HL-60/S4 treated with retinoic acid at 250 ng/mL for 4 days and 3 days (cell line): ENCODE results near the gene DMAC2.
"Not testable (repeated sequence)": the region's sequence is repeated elsewhere in the genome, so short reads cannot be mapped to it uniquely, and the experiment has no call there.

Source experiments
- in situ Hi-C: fragments of 300-500 bp; cut with MboI; formaldehyde crosslinking; loops from 2 replicates; pipeline ENCODE4 v1.7.0; 2022; ENCODE audit warnings: low sequenced_read_pairs

Gene DMAC2

DNA sequence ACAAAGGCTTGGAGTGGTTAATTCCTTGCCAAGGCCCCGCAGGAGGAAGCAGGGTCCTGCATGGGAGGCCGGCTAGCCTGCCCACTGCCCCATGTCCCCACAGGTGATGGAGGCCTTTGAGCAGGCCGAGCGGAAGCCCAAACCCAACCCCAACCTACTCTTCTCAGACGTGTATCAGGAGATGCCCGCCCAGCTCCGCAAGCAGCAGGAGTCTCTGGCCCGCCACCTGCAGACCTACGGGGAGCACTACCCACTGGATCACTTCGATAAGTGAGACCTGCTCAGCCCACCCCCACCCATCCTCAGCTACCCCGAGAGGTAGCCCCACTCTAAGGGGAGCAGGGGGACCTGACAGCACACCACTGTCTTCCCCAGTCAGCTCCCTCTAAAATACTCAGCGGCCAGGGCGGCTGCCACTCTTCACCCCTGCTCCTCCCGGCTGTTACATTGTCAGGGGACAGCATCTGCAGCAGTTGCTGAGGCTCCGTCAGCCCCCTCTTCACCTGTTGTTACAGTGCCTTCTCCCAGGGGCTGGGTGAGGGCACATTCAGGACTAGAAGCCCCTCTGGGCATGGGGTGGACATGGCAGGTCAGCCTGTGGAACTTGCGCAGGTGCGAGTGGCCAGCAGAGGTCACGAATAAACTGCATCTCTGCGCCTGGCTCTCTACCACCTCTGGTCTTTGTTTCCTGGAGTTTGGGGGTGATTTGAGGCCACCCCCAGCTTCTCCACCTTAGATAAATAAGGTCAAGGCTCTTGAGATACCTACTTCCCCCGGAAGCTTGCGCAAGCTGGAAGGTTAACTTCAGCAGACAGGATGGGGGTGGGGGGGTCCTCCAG lies 15.2 kb downstream of the DMAC2 start:
- in situ Hi-C loops: no loop called here

DNA sequence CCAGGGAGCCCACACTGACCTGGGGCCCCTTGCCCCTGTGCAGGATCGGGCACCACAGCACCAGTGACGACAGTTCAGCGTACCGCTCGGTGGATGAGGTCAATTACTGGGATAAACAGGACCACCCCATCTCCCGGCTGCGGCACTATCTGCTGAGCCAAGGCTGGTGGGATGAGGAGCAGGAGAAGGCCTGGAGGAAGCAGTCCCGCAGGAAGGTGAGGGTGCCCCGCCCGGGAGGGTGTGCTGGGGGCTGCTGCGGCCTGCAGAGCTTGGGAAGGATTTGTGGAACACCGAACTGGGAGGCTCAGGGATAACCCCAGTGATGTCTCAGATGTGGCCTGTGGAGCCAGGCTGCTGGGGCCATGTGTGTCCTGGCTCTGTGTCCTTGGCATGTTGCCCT lies 16.8 kb downstream of the DMAC2 start:
- in situ Hi-C loops: no loop called here

DNA sequence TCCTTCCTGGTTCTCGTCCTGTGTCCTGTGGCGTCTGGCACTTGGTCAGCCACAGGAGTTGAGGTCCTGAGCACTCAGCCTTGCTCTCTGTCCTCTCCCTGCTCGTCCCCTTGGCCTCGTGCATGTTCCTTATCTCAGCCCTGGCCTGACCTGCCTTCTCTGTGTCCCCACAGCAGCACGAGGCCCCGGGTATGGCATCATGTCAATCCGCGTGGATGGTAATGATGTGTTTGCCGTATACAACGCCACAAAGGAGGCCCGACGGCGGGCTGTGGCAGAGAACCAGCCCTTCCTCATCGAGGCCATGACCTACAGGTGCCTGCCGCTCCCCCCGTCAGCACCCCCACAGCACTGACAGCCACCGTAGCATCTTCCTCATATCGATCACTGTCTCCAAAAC lies 17.3 kb downstream of the DMAC2 start:
- in situ Hi-C loops: no loop called here

DNA sequence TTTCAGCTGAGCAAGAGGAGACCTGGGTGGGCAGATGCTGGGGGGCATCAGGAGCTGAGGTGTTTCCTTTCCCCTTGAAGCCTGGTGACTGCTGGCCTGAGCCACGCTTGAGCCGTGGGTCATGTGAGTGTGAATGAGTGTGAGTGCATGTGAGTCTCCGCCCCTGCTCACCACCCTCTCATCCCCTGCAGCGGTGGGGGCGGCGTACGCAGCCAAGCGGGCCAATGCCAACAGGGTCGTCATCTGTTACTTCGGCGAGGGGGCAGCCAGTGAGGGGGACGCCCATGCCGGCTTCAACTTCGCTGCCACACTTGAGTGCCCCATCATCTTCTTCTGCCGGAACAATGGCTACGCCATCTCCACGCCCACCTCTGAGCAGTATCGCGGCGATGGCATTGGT lies 17.7 kb downstream of the DMAC2 start:
- in situ Hi-C loops: no loop called here

DNA sequence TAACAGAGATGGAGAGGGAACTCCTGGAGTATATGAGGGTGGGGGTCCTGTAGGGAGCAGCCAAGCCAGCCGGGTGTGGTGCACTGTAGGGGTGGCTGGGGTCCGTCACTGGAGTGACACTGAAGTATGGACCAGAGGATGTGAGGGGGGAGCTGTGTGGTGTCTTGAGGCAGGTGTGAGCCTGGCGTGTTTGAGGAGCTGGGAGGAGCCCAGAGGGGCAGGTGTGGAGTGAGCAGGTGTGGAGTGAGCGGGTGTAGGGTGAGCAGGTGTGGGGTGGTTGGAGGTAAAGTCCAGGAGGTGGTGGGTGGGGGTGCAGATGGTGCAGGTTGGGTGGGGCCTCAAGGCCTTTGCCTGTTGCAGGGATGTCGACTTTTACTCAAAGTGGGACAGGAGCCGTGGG lies 18.4 kb downstream of the DMAC2 start:
- in situ Hi-C loops: no loop called here

DNA sequence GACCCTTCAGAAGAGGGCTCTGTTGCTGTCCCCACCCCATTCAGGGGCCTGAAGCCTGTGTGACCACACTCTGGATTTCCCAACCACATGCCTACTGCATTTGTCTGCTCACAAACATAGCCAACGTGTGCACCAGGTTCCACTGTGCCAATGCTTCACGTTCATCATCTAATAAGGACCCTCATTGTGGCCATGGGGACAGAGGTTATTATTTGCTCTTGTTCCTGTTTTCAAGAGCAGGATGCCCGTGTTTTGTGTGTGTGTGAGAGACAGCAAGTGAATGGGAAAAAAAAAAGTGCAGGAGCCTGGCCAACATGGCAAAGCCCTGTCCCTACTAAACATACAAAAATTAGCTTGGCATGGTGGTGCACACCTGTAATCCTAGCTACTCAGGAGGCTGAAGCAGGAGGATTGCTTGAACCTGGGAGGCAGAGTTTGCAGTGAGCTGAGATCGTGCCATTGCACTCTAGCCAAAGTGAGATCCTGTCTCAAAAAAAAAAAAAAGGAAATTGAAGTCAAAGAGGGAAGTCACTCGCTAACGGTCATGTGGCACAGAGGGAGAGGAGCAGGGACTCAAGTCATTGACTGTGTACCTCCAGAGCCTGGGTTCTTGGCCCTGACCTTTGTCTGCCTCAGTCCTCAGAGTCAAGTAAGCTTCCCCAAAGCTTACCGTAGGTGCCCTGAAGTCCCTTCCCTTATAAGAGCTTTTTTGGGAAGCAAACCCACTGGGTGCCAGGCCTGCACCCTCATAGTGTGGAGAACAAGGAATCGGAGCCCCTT lies 19.4 kb downstream of the DMAC2 start:
- in situ Hi-C loops: no loop called here

DNA sequence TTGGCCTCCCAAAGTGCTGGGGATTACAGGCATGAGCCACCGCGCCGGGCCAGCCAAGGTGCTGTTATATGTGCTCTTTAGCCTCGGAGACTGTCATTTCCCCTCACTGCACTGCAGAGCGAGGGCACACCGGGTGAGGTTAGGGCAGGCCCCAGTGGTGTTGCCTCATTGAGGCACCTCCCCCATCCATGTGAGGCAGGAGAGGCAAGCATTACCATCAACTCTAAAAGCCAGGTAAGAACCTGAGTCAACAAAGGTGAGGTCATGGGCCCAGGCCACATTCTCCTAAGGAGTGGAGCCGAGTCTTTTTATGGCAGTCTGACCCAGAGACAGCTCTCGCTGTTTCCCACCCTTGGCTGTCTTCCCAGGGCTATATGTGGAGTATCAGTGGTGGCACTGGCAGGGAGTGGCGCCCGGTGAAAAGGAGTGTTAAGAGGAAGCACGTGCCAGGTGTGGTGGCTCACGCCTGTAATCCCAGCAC lies 23.5 kb downstream of the DMAC2 start:
- in situ Hi-C loops: no loop called here

DNA sequence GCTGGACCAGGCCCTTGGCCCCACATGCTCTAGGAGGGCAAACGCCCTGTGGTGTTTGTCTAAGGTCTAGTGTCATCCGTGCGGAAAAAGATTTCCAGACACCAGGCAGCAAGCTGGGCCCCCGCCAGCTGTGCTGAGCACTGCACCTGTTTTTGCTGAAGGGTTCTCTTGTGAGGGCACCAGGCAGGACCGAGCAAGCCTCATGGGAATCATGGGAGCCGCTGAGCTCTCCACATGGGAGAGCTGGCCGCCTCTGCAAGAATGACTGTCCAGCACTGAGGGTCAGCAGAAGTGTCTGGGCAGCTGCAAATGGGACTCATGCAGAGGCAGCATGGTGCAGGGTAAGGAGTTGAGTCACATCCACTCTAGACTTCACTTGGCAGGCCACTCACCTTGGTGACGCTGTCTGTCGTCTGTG lies 24.5 kb downstream of the DMAC2 start:
- in situ Hi-C loops: no loop called here

DNA sequence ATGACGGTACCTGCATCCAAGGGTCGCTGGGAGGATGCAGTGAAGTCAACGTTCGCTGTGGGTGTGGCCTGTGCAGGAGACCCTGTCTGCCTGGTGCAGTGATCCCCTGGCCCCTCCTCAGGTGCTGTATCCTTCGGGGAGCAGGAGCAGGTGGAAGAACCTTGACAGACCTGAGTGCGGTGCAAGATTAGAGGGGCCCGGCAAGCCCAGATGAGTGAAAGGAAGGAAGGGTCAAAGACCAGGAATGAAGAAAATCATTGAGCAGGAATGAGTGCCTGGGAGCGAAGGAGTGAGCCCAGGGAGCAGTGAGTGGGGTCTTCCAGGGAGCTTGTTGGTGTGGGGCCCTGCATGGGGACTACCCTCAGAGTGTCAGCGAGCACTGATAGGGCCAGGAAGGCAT lies 25.3 kb downstream of the DMAC2 start:
- in situ Hi-C loops: no loop called here

DNA sequence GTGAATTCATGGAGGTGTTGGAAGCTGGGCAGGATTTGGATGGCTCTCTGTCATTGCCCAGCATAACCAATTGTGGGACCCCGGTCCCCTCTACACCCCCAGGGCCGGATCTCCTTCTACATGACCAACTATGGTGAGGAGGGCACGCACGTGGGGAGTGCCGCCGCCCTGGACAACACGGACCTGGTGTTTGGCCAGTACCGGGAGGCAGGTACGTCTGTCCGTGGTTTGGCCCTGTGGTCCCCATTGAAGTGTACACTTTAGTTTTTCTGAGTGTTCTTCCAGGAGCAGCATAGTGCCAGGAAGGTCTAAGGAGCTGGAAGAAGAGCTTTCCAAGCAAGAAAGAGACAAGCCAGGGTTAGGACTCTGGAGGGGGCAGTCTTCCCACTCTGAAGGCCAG lies 25.8 kb downstream of the DMAC2 start:
- in situ Hi-C loops: no loop called here

DNA sequence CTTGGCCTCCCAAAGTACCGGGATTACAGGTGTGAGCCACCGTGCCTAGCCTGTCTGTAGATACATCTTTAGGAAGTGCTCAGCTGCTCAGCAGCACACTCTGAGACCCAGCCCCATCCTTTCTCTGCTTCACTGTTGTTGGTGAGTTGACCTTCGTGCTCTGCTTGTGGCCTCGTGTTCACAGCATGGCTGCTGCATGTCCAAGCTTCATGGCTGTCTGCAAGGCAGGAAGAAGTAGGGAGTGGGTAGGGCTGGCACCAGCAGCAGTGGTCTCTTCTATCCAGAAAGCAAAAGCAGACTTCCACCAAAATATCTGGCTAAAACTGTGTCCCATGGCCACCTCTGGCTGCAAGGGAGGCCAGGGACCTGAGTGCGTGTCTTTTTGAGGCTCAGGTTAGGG lies 26.8 kb downstream of the DMAC2 start:
- in situ Hi-C loops: no loop called here

DNA sequence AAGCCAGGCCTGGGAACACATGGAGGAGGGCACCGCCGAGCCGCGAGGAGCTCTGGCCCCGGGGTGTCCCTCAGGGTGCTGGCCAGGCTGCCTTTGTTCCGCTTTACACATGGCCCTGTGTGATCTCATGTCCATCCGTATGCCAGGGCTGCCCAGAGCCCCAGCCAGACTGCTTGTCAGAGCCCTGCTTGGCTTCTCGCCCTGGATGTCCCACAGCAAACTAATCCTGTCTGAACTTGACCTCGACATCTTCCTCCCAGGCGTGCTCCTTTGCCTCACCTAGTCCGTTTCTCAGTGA lies 27.8 kb downstream of the DMAC2 start:
- in situ Hi-C loops: no loop called here

DNA sequence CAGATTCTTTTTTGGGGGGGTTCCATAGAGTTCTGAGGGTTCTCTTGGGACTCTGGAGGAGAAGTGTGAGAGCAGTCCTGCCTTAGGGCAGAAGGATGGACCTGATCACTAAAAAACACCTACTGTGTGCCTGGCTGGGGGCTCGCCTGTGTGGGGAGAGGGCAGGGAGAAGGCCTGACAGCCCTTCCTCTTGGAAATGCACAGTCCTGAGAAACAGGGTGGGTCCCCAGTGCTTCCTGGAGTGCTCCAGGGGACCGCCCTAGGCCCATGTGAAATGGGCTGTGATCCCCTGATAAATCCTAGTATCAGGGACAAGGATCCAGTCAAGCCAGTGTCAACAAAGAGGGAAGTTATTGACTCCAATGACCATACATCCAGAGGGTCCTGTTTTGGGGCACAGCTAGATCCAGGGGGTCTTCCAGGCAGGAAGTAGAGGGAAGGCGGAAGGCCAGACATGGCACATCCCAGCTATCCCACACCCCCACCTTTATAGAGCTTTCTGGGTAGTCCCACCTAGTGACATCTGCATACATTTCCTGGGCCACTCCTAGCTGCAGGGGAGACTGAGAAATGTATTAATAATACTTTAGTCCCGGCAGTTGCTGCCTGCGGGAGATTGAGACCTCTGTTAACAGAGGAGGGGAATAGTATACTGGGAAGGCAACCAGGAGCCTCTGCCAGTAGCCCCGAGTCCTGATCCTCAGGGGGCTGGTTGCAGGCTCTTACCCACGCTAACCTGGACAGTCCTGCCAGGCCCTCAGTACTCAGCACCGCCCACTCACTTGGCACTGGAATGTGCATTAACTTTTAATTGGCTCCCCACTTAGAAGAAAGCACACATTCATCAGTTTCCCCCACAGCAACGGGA lies 28.4 kb downstream of the DMAC2 start:
- in situ Hi-C loops: no loop called here

DNA sequence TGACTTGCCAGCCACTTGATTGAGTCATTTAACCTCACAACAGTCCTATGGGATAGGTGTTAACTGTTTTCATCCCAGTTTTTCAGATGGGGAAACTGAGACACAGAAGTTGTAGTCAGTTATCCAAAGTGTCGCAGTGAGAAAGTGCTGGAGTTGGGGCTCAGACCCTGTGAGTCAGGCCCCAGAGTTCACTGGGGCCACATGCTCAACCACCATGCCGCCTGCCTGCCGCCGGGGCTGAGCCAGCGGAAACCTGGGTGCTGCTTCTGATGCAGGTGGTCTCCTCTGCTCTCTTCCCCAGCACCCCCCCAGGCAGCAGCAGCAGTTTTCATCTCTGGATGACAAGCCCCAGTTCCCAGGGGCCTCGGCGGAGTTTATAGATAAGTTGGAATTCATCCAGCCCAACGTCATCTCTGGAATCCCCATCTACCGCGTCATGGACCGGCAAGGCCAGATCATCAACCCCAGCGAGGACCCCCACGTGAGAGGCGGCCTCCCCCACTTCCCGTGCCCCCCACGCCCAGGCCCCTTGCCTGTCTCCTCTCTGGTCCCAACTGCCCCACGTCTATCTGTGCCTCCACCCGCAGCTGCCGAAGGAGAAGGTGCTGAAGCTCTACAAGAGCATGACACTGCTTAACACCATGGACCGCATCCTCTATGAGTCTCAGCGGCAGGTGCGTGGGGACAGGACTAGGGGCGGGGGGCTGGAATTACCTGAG lies 29.2 kb downstream of the DMAC2 start:
- in situ Hi-C loops: no loop called here

DNA sequence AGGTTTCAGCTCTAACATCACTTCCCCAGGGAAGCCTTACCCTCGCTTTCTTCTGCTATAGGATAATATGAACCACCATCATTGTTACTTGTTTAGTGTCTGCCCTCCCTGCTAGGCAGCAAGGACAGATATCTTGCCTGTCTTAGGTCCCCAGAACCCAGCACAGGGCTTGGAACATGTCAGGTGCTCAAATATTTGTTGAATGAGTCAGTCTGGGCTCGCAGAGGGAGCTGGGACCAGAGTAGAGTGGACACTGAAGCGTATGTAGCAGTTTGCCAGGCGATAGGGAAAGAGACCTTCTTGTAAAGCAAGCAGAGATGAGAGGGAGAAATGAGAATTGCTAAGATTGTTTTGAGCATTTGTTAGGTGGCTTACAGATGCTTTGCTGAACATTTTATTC lies 30.4 kb downstream of the DMAC2 start:
- in situ Hi-C loops: no loop called here

DNA sequence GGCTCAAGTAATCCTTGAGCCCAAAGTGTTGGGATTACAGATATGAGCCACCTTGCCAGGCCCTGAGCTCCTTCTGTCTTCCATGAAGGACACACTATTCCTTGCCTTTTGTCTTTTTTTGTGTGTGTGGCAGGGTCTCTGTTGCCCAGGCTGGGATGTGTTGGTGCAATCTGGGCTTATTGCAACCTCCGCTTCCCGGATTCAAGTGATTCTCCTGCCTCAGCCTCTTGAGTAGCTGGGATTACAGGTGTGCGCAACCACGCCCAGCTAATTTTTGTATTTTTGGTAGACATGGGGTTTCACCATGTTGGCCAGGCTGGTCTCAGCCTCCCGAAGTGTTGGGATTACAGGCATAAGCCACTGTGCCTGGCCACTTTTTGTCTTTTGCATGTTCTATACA lies 30.9 kb downstream of the DMAC2 start:
- in situ Hi-C loops: not testable (repeated sequence)

DNA sequence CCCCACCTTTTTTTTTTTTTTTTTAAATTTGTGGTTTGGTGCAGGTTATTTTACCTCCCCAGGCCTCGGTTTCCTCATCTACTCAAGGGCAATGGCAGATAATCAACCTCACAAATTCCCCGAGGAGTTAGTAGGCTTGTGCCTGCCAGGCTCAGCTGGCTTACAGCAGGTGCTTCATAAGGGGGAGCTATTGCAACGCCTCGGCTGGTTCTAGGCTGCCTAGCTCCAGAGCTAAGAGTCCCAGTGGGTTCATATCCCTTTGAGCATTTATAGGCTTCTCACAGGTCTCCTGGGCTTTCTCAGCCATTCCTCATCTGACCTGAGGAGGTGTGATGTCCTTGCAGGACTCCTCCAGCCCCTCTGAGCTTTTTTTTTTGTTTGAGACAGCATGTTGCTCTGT lies 31.5 kb downstream of the DMAC2 start:
- in situ Hi-C loops: no loop called here

DNA sequence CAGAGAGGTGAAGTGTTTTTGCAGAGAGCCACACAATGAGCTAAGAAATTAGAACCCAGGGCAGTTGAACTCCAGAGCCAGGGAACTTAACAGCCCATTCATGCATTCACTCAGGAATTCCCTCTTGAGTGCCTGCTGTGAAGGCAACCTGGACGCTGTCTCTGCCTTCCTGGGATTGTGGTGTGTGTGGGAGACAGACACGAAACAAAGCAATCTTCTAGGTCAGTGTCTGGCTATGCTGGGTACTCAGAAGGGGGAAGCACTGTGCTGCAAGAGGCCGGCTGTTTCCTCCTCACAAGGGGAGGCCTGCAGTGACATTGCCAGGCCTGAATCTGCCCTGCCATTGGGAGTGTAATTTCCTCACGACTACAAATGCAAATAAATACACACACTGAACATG lies 32.4 kb downstream of the DMAC2 start:
- in situ Hi-C loops: no loop called here

DNA sequence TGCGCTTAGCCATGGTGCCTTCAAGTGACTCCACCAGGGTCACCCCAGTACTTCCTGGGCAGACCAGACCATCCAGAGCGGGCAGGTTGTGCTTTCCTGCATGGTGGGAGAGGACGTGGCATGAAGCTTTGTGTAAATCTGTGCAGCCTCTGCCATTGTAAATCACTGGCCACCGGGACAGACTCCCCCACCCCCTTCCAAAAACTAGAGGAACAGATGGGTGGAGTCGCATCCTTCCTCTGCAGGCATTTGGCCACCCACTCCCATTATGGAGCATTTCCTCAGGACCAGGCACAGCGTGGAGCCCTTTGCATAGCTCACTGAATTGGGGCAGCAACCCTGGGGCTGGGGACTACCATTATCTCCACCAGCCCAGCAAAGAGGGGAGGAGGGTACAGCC lies 33.9 kb downstream of the DMAC2 start:
- in situ Hi-C loops: no loop called here

DNA sequence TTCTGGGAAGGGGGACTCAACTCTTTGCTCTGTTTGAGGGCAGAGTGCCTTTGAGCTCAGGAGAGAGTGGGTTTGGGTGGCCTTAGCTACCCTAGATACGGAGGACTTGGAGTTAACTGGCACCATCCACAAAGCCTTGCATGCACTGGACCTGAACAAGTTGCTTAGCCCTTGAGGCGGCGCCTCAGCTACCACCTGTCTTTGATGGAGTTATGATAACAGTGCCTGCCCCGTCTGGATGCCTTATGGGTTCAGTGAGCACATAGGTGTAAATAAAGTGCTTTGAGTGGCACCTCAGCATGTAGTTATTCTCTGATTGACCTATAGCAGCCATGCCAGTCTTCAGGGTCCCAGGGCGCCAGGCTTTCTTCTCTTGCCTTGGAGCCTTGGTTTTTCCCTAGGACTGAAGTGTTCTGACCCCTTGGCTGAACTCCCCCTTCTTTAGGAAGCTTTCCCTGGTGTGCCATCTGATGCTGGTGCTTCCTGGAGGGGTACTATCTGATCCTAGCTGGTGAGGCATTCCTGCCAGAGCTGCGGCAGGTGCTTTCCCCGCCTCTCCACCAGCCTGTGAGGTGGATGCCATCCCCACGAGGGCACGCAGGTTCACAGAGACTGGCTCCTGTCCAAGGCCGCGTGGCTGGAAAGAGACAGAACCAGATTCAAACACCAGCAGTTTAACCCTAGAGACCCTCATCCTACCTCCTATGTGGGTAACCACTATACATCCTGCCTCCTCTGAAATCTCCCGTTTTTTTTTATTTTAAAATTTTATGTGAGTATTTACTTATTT lies 36.3 kb downstream of the DMAC2 start:
- in situ Hi-C loops: no loop called here
